GM12801 (cell line): Measurements from ENCODE around the gene POPDC2.

Experiments used
- TF ChIP-seq, protein P1 (sequence below): IDR thresholded peaks from one replicate; pipeline ENCODE4 v1.5.1; 2011; ENCODE audit warnings: control low read depth; ENCODE audit not compliant: insufficient read length; ENCODE audit errors: extremely low read depth

POPDC2 gene

DNA sequence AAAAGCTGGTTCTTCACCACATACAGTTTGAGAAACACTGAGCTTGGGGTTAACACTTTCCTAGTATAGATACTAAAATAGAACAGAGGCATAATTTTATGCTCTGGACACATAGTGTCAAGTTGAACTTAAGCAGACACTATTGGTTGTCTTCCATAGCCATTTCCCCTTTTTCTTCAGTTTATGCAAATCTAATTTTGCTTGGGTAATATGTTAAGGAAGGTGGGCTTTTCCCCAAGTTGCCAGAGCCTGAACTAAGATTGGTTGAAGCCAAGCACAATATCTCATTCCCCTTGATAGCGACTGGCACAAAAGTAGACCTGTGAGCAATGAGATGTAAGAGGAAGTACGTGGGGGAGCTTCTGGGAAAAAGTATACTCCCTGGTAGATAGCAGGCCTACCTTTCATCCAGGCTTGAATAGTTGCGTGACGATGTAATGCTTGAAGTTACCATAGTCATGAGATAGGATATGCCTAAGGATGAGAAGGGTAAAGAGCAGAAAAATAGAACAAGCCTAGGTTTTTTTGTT lies 4.5 kb upstream of the POPDC2 start:
- TF ChIP-seq, protein P1, sequence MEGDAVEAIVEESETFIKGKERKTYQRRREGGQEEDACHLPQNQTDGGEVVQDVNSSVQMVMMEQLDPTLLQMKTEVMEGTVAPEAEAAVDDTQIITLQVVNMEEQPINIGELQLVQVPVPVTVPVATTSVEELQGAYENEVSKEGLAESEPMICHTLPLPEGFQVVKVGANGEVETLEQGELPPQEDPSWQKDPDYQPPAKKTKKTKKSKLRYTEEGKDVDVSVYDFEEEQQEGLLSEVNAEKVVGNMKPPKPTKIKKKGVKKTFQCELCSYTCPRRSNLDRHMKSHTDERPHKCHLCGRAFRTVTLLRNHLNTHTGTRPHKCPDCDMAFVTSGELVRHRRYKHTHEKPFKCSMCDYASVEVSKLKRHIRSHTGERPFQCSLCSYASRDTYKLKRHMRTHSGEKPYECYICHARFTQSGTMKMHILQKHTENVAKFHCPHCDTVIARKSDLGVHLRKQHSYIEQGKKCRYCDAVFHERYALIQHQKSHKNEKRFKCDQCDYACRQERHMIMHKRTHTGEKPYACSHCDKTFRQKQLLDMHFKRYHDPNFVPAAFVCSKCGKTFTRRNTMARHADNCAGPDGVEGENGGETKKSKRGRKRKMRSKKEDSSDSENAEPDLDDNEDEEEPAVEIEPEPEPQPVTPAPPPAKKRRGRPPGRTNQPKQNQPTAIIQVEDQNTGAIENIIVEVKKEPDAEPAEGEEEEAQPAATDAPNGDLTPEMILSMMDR = no peak

DNA sequence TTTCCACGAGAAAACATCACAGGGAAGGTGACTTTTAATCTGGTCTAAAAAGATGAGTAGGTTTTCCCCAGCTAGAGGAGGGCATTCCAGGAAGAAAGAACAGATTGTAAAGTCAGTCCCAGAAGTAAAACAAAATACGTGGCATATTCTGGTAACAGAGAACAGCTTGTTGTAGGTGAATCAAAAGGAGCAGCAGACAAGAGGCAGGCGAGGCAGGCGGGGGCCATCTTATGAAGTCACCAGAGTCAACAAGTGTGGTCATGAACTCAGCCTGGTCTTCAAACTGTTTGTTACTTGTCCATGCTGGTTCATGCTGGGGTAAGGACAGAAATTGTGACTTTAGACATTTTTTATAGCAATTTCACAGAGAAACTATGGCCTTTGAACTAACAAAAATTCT lies 4.0 kb upstream of the POPDC2 start:
- TF ChIP-seq, protein P1 = no peak

DNA sequence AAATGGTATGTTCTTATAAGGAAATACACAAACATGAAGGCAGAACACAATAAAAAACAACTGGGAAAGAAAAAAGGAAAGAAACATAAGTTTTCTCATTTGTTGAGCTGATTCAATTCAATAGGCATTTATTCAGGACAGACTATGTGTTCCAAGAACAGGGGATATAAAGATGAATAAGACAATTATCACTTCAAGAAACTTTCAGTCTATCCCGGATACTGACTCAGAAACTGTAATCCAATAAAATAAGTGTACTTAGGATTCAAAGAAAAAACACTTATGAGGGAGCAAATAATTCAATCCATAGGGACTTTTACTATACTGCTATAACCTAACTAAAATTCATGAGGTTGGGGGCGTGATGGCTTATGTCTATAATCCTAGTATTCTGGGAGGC lies 3.5 kb upstream of the POPDC2 start:
- TF ChIP-seq, protein P1 = no peak

DNA sequence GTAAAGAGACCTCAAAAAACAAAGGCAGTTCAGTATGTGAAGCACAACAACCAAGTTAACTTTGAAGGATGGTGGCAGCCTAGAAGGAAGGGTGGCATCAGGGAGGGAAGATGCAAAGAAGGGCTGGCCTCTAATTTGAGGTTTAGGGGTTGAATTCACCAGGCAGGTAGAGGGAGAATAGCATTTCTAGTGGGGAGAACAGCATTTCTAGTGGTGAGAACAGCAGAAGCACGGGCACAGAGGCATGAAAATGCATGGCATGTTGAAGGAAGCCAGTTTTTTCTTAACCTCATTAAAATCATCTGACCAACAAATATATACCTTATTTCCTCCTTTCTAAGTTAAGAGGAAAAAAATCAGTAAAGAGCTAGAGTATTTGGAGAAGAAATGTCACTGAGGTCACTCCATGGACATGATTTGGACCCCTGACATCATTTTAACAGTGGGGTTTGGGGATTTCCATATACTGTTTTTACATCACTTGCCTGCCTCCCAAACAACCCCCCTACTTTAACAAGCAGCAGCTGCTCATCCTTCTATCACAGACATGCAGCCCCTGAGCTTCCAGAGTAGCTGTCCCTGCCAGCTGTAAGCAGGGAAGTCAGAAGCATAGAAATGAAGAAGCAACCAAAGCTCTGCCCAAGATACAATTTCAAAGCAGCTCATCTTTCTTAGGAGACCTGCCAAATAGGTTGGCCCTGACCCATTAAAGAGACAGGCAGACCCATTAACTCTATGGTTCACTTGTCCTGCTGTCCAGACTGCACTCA lies 2.4 kb upstream of the POPDC2 start:
- TF ChIP-seq, protein P1 = no peak

DNA sequence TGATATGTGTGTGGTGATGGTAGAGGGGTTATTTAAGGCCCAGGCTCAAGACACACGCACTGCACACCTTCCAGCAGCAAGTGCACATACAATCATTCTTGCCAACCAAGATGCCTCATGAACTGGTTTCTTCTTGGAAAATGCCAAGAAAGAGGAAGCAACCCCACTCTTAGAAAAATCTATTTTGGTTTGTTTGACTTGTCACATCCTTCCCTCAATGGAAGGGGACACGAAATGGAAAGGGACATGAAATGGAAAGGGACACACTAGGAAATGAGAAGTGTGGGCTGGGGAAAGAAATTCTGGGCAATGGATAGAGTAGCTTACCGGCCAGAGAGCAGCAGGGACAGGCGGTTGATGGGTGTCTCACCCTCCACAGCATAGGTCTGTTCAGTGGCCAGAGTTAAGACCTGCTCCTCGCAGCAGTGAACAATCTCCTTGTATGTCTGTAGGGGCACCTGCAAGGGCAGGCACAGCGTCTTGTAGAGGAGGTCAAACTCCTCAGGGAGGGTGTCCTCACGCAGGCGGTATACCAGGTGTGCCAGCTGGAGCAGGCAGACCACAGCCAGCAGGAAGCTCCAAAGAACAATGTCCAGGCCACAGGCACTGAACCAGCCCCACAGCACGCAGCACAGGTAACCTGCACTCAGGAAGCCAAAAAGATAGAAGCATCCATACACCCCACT lies 640 bp downstream of the POPDC2 start:
- TF ChIP-seq, protein P1 = no peak

DNA sequence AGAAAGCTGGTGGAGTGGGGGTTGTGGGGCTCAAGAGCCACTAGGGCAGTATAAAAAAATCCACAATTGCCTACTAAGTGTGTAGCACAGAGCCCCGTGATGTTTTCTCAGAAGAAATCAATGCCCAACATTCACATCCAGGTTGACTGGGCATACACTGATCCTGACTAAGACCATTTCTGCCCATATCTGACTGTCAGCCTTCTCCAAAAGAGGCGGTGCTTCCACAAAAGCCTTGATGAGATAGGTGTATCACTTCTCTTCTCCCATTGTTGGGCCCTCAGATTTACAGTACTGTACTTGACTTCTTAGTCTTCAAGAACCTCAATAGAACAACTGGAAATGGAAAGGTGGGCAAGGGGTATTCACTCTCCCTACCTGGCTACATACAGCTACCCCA lies 1.4 kb downstream of the POPDC2 start:
- TF ChIP-seq, protein P1 = no peak

DNA sequence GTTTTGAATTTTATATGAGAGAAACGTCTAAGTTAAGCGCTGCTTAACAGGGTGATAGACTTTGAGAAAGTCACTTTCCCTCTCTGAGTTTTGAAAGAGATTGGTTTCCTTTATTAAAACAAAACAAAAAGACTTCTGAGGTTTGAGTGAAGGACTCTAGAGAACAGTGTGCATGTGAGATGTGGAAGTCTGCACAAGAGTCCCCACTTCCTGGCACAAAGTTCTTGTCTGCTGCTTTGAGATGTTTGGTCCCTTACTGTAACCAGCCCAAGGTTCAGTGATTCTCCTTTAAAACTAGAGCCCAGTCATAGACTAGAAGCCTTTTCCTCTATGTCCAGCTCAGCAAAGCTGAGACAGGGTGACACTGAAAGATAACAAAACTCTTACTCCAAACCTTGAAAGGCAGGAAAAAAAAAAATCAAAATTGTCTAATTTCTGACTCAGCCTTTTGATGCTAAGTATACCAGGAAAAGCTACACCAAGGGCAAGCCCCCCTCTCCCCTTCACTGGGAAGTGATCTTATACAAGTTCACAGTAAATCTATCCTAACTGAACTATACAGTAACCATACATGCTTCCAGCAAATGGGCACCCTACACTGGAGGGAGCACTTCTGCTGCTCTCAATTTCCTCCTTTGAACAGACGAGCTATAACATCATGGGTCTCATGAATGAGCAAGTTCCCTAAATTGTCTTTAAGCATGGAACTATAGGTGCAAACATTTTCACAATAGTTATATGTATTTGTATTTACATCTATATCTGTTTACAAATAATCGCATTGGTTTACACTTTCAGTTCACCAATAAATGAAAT lies 2.3 kb downstream of the POPDC2 start:
- TF ChIP-seq, protein P1 = no peak
